Muscle layer of colon (tissue), 2 donors: ENCODE measurements around the gene ANXA2R.
A peak's percentile ranks its signal among the peaks of the same experiment; 100 is the strongest.

Experiments used
- H3K27ac ChIP-seq: one replicate; pipeline ENCODE4 v1.7.0; 2013; ENCODE audit warnings: low read depth, mild to moderate bottlenecking, low read length, moderate library complexity
- H3K27me3 ChIP-seq, 2 donors: one replicate each; pipeline ENCODE4 v1.7.0; 2013; ENCODE audit warnings: low read length in 2 of 2, mild to moderate bottlenecking in 2 of 2; ENCODE audit not compliant: insufficient read depth in 2 of 2, control insufficient read depth in 1 of 2
- H3K36me3 ChIP-seq: one replicate; pipeline ENCODE4 v1.7.0; 2013; ENCODE audit warnings: mild to moderate bottlenecking, low read length; ENCODE audit not compliant: insufficient read depth
- H3K4me1 ChIP-seq: one replicate; pipeline ENCODE4 v1.7.0; 2013; ENCODE audit warnings: mild to moderate bottlenecking, low read length; ENCODE audit not compliant: insufficient read depth
- H3K4me3 ChIP-seq, 2 donors: one replicate each; pipeline ENCODE4 v1.7.0; 2013; ENCODE audit warnings: low read length in 2 of 2, low read depth in 1 of 2, mild to moderate bottlenecking in 1 of 2, moderate library complexity in 1 of 2
- H3K9ac ChIP-seq: one replicate; pipeline ENCODE4 v1.7.0; 2013; ENCODE audit warnings: low read length
- H3K9me3 ChIP-seq: one replicate; pipeline ENCODE4 v1.7.0; 2013; ENCODE audit warnings: mild to moderate bottlenecking, low read length
- donor health status: abdominal sarcoma.
- donor health status: Adenocarcinoma of cecum.

ANXA2R gene

GRCh38 chr5:42991404-42992087 is 48.6 kb downstream of the ANXA2R start:
- peak overlapping the region in 1 of 2 donors; percentile 66 for H3K4me3 ChIP-seq
- peaks cover 13% of the 10 kb centered on the region for H3K4me1 ChIP-seq
- no peaks in the 10 kb centered on the region for H3K36me3 ChIP-seq
- peak overlapping the region; percentile 27 for H3K9ac ChIP-seq
- peaks cover 47 to 60% of the 10 kb centered on the region in 2 donors for H3K27me3 ChIP-seq
- H3K9me3 ChIP-seq: peaks cover 5% of the 10 kb centered on the region
- H3K27ac ChIP-seq: no peak overlapping the region

- Histone ChIP-seq H3K27ac (no peak overlapping the region), H3K4me1 (peaks cover 13% of the 10 kb centered on the region), H3K36me3 (no peaks in the 10 kb centered on the region), H3K9ac (no peak overlapping the region), H3K9me3 (peaks cover 5% of the 10 kb centered on the region), H3K4me3 (no peak overlapping the region), H3K27me3 (peaks cover 40 to 54% of the 10 kb centered on the region in 2 donors)
Observed at GRCh38 chr5:42990892-42991291, 49.2 kb downstream of the ANXA2R start.
